ENCODE data around the gene DCPS.

The DCPS gene

GRCh38 chr11:126310200-126310991 lies 6.5 kb downstream of the DCPS start:
- Mint-ChIP-seq H3K27me3 (no peaks in the 10 kb centered on the region), H3K27ac (no peak overlapping the region), H3K4me1 (peaks cover 19% of the 10 kb centered on the region), H3K9me3 (peaks cover 4% of the 10 kb centered on the region), H3K4me3 (no peak overlapping the region), H3K36me3 (ENCODE audit: low read depth) (peaks cover 18% of the 10 kb centered on the region)
- ATAC-seq = peak; percentile 71
- DNase-seq = peak; percentile 71

GRCh38 chr11:126310992-126311310 lies 7.1 kb downstream of the DCPS start:
- Mint-ChIP-seq H3K27me3 (no peaks in the 10 kb centered on the region), H3K4me1 (peaks cover 14% of the 10 kb centered on the region), H3K27ac (no peak overlapping the region), H3K4me3 (no peak overlapping the region), H3K9me3 (no peaks in the 10 kb centered on the region), H3K36me3 (ENCODE audit: low read depth) (peaks cover 16% of the 10 kb centered on the region)
- no peak for ATAC-seq
- no peak for DNase-seq

- DNase-seq (no peak), ATAC-seq (no peak)
- Mint-ChIP-seq H3K27ac (no peak overlapping the region), H3K36me3 (ENCODE audit: low read depth) (peaks cover 21% of the 10 kb centered on the region), H3K4me1 (peaks cover 17% of the 10 kb centered on the region), H3K4me3 (no peak overlapping the region), H3K9me3 (no peaks in the 10 kb centered on the region), H3K27me3 (no peaks in the 10 kb centered on the region)
Measured at GRCh38 chr11:126311401-126312291, 7.8 kb downstream of the DCPS start.

- no peak for ATAC-seq
- H3K4me3 Mint-ChIP-seq = no peak overlapping the region
- peaks cover 26% of the 10 kb centered on the region for H3K36me3 Mint-ChIP-seq (ENCODE audit: low read depth)
- H3K27me3 Mint-ChIP-seq = no peaks in the 10 kb centered on the region
- H3K4me1 Mint-ChIP-seq = peaks cover 23% of the 10 kb centered on the region
- DNase-seq = no peak
- no peak overlapping the region for H3K27ac Mint-ChIP-seq
- no peaks in the 10 kb centered on the region for H3K9me3 Mint-ChIP-seq
Measured at GRCh38 chr11:126312961-126313360, 9.1 kb downstream of the DCPS start.

GRCh38 chr11:126313826-126314225 lies 10.0 kb downstream of the DCPS start:
- no peaks in the 10 kb centered on the region for H3K27me3 Mint-ChIP-seq
- H3K4me3 Mint-ChIP-seq = no peak overlapping the region
- H3K9me3 Mint-ChIP-seq = no peaks in the 10 kb centered on the region
- ATAC-seq (no peak), DNase-seq (no peak)
- H3K27ac Mint-ChIP-seq = no peak overlapping the region
- H3K4me1 Mint-ChIP-seq = peaks cover 32% of the 10 kb centered on the region
- peaks cover 26% of the 10 kb centered on the region for H3K36me3 Mint-ChIP-seq (ENCODE audit: low read depth)

GRCh38 chr11:126317432-126317755 lies 13.5 kb downstream of the DCPS start:
- no peaks in the 10 kb centered on the region for H3K27me3 Mint-ChIP-seq
- DNase-seq = no peak
- H3K9me3 Mint-ChIP-seq = no peaks in the 10 kb centered on the region
- peak overlapping the region; percentile 39 for H3K4me3 Mint-ChIP-seq
- H3K27ac Mint-ChIP-seq = peak overlapping the region; percentile 76
- no peak for ATAC-seq
- H3K36me3 Mint-ChIP-seq (ENCODE audit: low read depth) = peaks cover 28% of the 10 kb centered on the region
- H3K4me1 Mint-ChIP-seq = peaks cover 30% of the 10 kb centered on the region

GRCh38 chr11:126317756-126318573 lies 14.1 kb downstream of the DCPS start:
- H3K36me3 Mint-ChIP-seq (ENCODE audit: low read depth) = peaks cover 28% of the 10 kb centered on the region
- H3K4me3 Mint-ChIP-seq = peak overlapping the region; percentile 39
- H3K27ac Mint-ChIP-seq = peak overlapping the region; percentile 76
- peak; percentile 45 for DNase-seq
- H3K27me3 Mint-ChIP-seq = no peaks in the 10 kb centered on the region
- peak; percentile 75 for ATAC-seq
- peaks cover 30% of the 10 kb centered on the region for H3K4me1 Mint-ChIP-seq
- no peaks in the 10 kb centered on the region for H3K9me3 Mint-ChIP-seq

- ATAC-seq = peak; percentile 84
- H3K9me3 Mint-ChIP-seq = no peaks in the 10 kb centered on the region
- peak overlapping the region; percentile 39 for H3K4me3 Mint-ChIP-seq
- peaks cover 30% of the 10 kb centered on the region for H3K4me1 Mint-ChIP-seq
- H3K36me3 Mint-ChIP-seq (ENCODE audit: low read depth) = peaks cover 28% of the 10 kb centered on the region
- no peaks in the 10 kb centered on the region for H3K27me3 Mint-ChIP-seq
- DNase-seq = peak; percentile 25
- H3K27ac Mint-ChIP-seq = peak overlapping the region; percentile 76
Measured at GRCh38 chr11:126318574-126319373, 14.9 kb downstream of the DCPS start.

GRCh38 chr11:126319374-126319740 lies 15.5 kb downstream of the DCPS start:
- no peak for DNase-seq

GRCh38 chr11:126322996-126323395 lies 19.1 kb downstream of the DCPS start:
- H3K4me1 Mint-ChIP-seq = peaks cover 16% of the 10 kb centered on the region
- H3K36me3 Mint-ChIP-seq (ENCODE audit: low read depth) = peaks cover 9% of the 10 kb centered on the region
- no peak for ATAC-seq
- H3K9me3 Mint-ChIP-seq = no peaks in the 10 kb centered on the region
- no peak overlapping the region for H3K27ac Mint-ChIP-seq
- H3K4me3 Mint-ChIP-seq = no peak overlapping the region
- no peak for DNase-seq
- H3K27me3 Mint-ChIP-seq = no peaks in the 10 kb centered on the region

More at GRCh38 chr11:126319374-126319740, 15.5 kb downstream of the DCPS start:
- peaks cover 23% of the 10 kb centered on the region for H3K36me3 Mint-ChIP-seq (ENCODE audit: low read depth)
- no peaks in the 10 kb centered on the region for H3K9me3 Mint-ChIP-seq
- H3K4me1 Mint-ChIP-seq = peaks cover 30% of the 10 kb centered on the region
- no peak for ATAC-seq
- no peak overlapping the region for H3K27ac Mint-ChIP-seq
- H3K27me3 Mint-ChIP-seq = no peaks in the 10 kb centered on the region
- H3K4me3 Mint-ChIP-seq = no peak overlapping the region

- ATAC-seq (no peak), DNase-seq (no peak)
- Mint-ChIP-seq H3K36me3 (ENCODE audit: low read depth) (peaks cover 4% of the 10 kb centered on the region), H3K4me3 (no peak overlapping the region), H3K27me3 (no peaks in the 10 kb centered on the region), H3K4me1 (peaks cover 18% of the 10 kb centered on the region), H3K27ac (peak overlapping the region; percentile 42), H3K9me3 (no peaks in the 10 kb centered on the region)
Measured at GRCh38 chr11:126327281-126328000, 23.6 kb downstream of the DCPS start.

GRCh38 chr11:126328001-126328390 lies 24.1 kb downstream of the DCPS start:
- no peak for ATAC-seq
- Mint-ChIP-seq H3K36me3 (ENCODE audit: low read depth) (peaks cover 4% of the 10 kb centered on the region), H3K27ac (peak overlapping the region; percentile 42), H3K4me1 (peaks cover 22% of the 10 kb centered on the region), H3K27me3 (no peaks in the 10 kb centered on the region), H3K9me3 (no peaks in the 10 kb centered on the region), H3K4me3 (no peak overlapping the region)
- DNase-seq = no peak

GRCh38 chr11:126328444-126328843 lies 24.6 kb downstream of the DCPS start:
- Mint-ChIP-seq H3K36me3 (ENCODE audit: low read depth) (peaks cover 4% of the 10 kb centered on the region), H3K4me3 (no peak overlapping the region), H3K4me1 (peaks cover 22% of the 10 kb centered on the region), H3K27me3 (no peaks in the 10 kb centered on the region), H3K9me3 (no peaks in the 10 kb centered on the region), H3K27ac (no peak overlapping the region)
- ATAC-seq = no peak
- no peak for DNase-seq

Measured in activated naive CD8-positive, alpha-beta T cell treated with anti-CD3 and anti-CD28 coated beads, Interleukin-2, amount 50 U/mL, for 24 hours (primary cell).